NB4 (cell line): ENCODE data around the gene HS3ST3A1.

Source experiments
- DNase-seq: peaks from one replicate; pipeline ENCODE4 v3.0.0; 2010; ENCODE audit warnings: low read depth
- H3K4me3 ChIP-seq: one replicate; pipeline ENCODE4 v1.5.1; 2011; ENCODE audit warnings: mild to moderate bottlenecking, low read depth, low read length, moderate library complexity
- CTCF ChIP-seq: IDR thresholded peaks from one replicate; pipeline ENCODE4 v1.5.1; 2012; ENCODE audit warnings: low read depth, low read length
- MAX ChIP-seq: IDR thresholded peaks from 2 replicates; pipeline ENCODE4 v1.6.1; 2011; ENCODE audit warnings: low read depth, low read length
- MYC ChIP-seq: IDR thresholded peaks from 2 replicates; pipeline ENCODE4 v1.6.1; 2011; ENCODE audit warnings: low read depth, low read length
- POLR2A ChIP-seq: IDR thresholded peaks from 2 replicates; pipeline ENCODE4 v1.6.1; 2011; ENCODE audit warnings: mild to moderate bottlenecking; ENCODE audit not compliant: insufficient read length; ENCODE audit errors: extremely low read depth

HS3ST3A1 gene

GRCh38 chr17:13568582-13569397 lies 32.9 kb downstream of the HS3ST3A1 start:
- DNase-seq: no peak
- TF ChIP-seq MYC: no peak
- no peak for TF ChIP-seq POLR2A
- no peak for TF ChIP-seq MAX
- TF ChIP-seq CTCF: no peak
- no peak overlapping the region for H3K4me3 ChIP-seq

- no peak for DNase-seq
- H3K4me3 ChIP-seq: no peak overlapping the region
- TF ChIP-seq MYC (no peak), CTCF (no peak), POLR2A (no peak), MAX (no peak)
Observed at GRCh38 chr17:13563866-13564265, 37.9 kb downstream of the HS3ST3A1 start.

- no peak for TF ChIP-seq CTCF
- TF ChIP-seq MYC: no peak
- no peak for TF ChIP-seq MAX
- no peak for TF ChIP-seq POLR2A
- peak; percentile 11 for DNase-seq
- H3K4me3 ChIP-seq: no peak overlapping the region
Observed at GRCh38 chr17:13562271-13562800, 39.4 kb downstream of the HS3ST3A1 start.

- H3K4me3 ChIP-seq: no peak overlapping the region
- TF ChIP-seq CTCF (no peak), MAX (no peak)
- no peak for DNase-seq
Observed at GRCh38 chr17:13561606-13562270, 40.0 kb downstream of the HS3ST3A1 start.

GRCh38 chr17:13560935-13561334 lies 40.8 kb downstream of the HS3ST3A1 start:
- TF ChIP-seq MYC (no peak), CTCF (no peak), MAX (no peak), POLR2A (no peak)
- DNase-seq: no peak
- no peak overlapping the region for H3K4me3 ChIP-seq
